Erythroblast (primary cell): ENCODE measurements around the gene CSNK1E.
"Not testable (repeated sequence)": the region's sequence is repeated elsewhere in the genome, so short reads cannot be mapped to it uniquely, and the experiment has no call there.

Experiments used
- GATA1 ChIP-seq: IDR thresholded peaks from 2 replicates; pipeline ENCODE4 v1.6.1; 2011; ENCODE audit warnings: low read depth, mild to moderate bottlenecking, control low read depth, low read length, moderate library complexity
- POLR2A ChIP-seq: IDR thresholded peaks from 2 replicates; pipeline ENCODE4 v1.6.1; 2011; ENCODE audit warnings: mild to moderate bottlenecking, low read length

- not testable (repeated sequence) for TF ChIP-seq POLR2A, GATA1
Measured at GRCh38 chr22:38339893-38340292, 22.7 kb upstream of the CSNK1E start.
